Esophagus squamous epithelium (tissue), 4 donors: ENCODE results near the gene REL.

Experiments used
- CTCF ChIP-seq, 6 experiments: fragments of 450-650 bp in 4 of 6; fragments of 200-600 bp in 2 of 6; sonication (generic) in 2 of 6; IDR thresholded peaks; one replicate each; pipeline ENCODE4 v1.5.1; 2016 to 2019; ENCODE audit warnings: antibody characterized with exemption in 6 of 6, mild to moderate bottlenecking in 4 of 6, moderate library complexity in 4 of 6
- POLR2A ChIP-seq, 4 donors: fragments of 450-650 bp; IDR thresholded peaks; one replicate each; pipeline ENCODE4 v1.6.1; 2017; ENCODE audit warnings: antibody characterized with exemption in 4 of 4, mild to moderate bottlenecking in 4 of 4, moderate library complexity in 3 of 4

DNA sequence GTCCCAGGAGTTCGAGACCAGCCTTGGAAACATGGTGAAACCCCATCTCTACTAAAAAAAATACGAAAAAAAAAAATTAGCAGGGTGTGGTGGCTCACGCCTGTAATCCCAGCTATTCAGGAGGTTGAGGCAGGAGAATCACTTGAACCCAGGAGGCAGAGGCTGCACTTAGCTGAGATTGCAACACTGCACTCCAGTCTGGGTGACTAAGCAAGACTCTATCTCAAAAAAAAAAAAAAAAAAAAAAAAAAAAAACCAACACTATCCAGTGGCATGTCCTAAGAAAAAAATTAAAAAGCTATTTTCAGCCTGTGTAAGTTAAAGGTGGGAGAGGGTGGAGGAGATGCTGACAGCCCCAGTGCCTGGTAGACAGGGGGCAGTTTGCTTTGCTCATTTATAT is 32.2 kb upstream of the REL start:
- TF ChIP-seq CTCF (IDR thresholded peaks at IDR 0.05) = no peak
- no peak for TF ChIP-seq POLR2A (IDR thresholded peaks at IDR 0.05)
